ENCODE measurements around the gene GPR155. TPM values are rescaled to one million over a fixed set of nuclear protein-coding genes. Genes with fewer than 3 reads are reported as not detected.

Gene GPR155
- total and polyA plus RNA-seq, 2 donors (not counting 1 experiment from before 2014, with no cell fraction given), result 4.2 to 17.6 TPM

DNA sequence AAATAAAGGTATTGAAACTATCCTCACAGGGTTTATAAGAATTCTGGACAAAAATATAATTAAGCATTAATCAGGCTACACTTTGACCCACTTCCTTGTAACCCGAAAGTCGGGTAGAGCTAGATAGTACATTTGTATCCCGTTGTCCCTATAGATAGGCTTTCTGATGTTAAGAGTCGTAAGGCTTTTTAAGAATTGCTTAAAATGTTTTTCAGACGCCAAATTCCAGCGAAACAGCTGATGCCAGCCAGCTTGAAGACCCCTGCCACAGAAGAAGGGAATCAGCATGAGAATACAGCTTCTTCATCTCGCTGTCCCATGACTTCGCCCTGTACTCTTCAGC, 962 bp upstream of the GPR155 start:
- Mint-ChIP-seq H3K9me3 (ENCODE audit: insufficient read depth) (no peaks in the 10 kb centered on the region), H3K27me3 (no peaks in the 10 kb centered on the region), H3K27ac (no peak overlapping the region), H3K4me1 (peaks cover 47% of the 10 kb centered on the region), H3K4me3 (peak overlapping the region; percentile 98)
- peak overlapping the region in 1 of 2 donors; percentile 52 for H3K27ac ChIP-seq (ENCODE audit: low read length in 2 of 2)
- H3K79me2 ChIP-seq (ENCODE audit: control insufficient read depth, insufficient read depth, low read length), result peaks cover under 1% of the 10 kb centered on the region
- TF ChIP-seq CTCF (IDR thresholded peaks at IDR 0.05) (no peak), EZH2 (IDR thresholded peaks at IDR 0.05; ENCODE audit: borderline replicate concordance, insufficient read depth, low read depth, low read length, poor library complexity, severe bottlenecking) (no peak)
- H3K9ac ChIP-seq (ENCODE audit: low read length), result no peak overlapping the region
- H3K4me1 ChIP-seq (ENCODE audit: control insufficient read depth in 2 of 2, insufficient read depth in 2 of 2, low read length in 2 of 2), result peaks cover 21 to 32% of the 10 kb centered on the region in 2 donors
- POLR2A ChIA-PET, result no interaction called here
- H2AFZ ChIP-seq (ENCODE audit: insufficient read depth, low read depth, low read length, poor library complexity, severe bottlenecking), result peak overlapping the region; percentile 98
- no peak for ATAC-seq (ENCODE audit: low read depth)
- no peaks in the 10 kb centered on the region for H3K9me3 ChIP-seq (ENCODE audit: control extremely low read depth in 1 of 3, control insufficient read depth in 2 of 3, insufficient read depth in 1 of 3, low read length in 2 of 3)
- no peaks in the 10 kb centered on the region for H4K20me1 ChIP-seq (ENCODE audit: control insufficient read depth, insufficient read depth, low read length, poor library complexity, severe bottlenecking)
- no peak for DNase-seq
- H3K4me3 ChIP-seq (ENCODE audit: control extremely low read depth in 1 of 5, extremely low read depth in 1 of 5, insufficient read depth in 1 of 5, low read depth in 2 of 5, low read length in 4 of 5), result peak overlapping the region in 3 of 5 experiments; percentile 81 to 90 (median 88)
- H3K4me2 ChIP-seq (replicated peaks; ENCODE audit: low read depth, low read length, poor library complexity, severe bottlenecking), result peak overlapping the region; percentile 87
- H3K36me3 ChIP-seq (replicated peaks in 1 of 2; ENCODE audit: control extremely low read depth in 1 of 2, control insufficient read depth in 1 of 2, extremely low read depth in 1 of 2, insufficient read depth in 2 of 2, low read length in 1 of 2), result no peaks in the 10 kb centered on the region
- intact Hi-C loops (cut with micrococcal nuclease), result loop anchor here (1.0 to 10.0 kb wide), 3 partner anchors 93 to 1933 kb away; partner anchors contain the start of genes PDK1 and SCRN3
- 99% methylated on average over 7 of the region's 8 CpGs for WGBS (ENCODE audit: insufficient coverage)
- H3K27me3 ChIP-seq (replicated peaks in 1 of 4; ENCODE audit: control extremely low read depth in 1 of 4, control insufficient read depth in 3 of 4, insufficient read depth in 4 of 4, low read length in 3 of 4), result no peaks in the 10 kb centered on the region
- CTCF ChIA-PET, result interaction anchor here (0.7 to 6.0 kb wide), 5 partner anchors 26 to 113 kb away, joined by 3 to 53 read pairs (median 4); no protein-coding TSS in a partner anchor

DNA sequence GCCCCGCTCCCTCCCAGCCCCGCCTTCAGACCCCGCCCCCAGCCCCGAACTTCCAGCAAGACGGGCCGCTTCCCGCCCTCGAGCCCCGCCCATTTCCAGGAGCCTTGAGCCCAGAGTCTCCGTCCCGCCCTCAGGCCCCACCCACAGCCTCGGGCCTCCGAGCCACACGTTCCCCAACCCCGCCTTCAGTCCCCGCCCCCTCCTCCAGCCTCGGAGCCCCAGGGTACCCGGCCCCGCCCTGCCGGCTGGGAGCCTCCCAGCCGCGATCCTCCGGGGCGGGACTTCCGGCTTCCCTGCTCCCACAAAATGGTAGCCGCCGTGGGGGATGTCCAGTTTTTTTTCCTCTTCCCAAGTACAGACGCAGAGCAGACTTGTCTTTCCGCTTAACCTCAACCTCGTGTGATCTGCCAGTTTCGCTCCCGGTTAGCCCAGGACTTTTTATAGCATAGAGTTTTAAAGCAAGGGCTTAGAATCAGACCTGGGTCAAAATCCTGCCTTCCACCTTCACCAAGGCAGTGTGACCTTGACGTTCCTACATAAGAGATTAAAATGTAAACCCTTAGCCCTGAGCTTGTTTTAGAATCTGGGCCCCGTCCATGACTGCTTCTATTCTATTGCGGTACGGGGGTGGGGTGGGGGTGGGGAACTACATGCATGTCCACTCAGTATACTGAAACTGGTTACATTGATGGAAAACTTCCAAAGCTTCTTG, 435 bp upstream of the GPR155 start:
- peak; percentile 93 for ATAC-seq (ENCODE audit: low read depth)
- Histone ChIP-seq H3K4me1 (ENCODE audit: control insufficient read depth in 2 of 2, insufficient read depth in 2 of 2, low read length in 2 of 2) (peaks cover 17 to 27% of the 10 kb centered on the region in 2 donors), H3K27me3 (replicated peaks in 1 of 4; ENCODE audit: control extremely low read depth in 1 of 4, control insufficient read depth in 3 of 4, insufficient read depth in 4 of 4, low read length in 3 of 4) (no peaks in the 10 kb centered on the region), H3K9ac (ENCODE audit: low read length) (peak overlapping the region; percentile 91), H3K4me3 (ENCODE audit: control extremely low read depth in 1 of 5, extremely low read depth in 1 of 5, insufficient read depth in 1 of 5, low read depth in 2 of 5, low read length in 4 of 5) (peak overlapping the region; percentile 81 to 90 (median 87)), H3K36me3 (replicated peaks in 1 of 2; ENCODE audit: control extremely low read depth in 1 of 2, control insufficient read depth in 1 of 2, extremely low read depth in 1 of 2, insufficient read depth in 2 of 2, low read length in 1 of 2) (no peaks in the 10 kb centered on the region), H4K20me1 (ENCODE audit: control insufficient read depth, insufficient read depth, low read length, poor library complexity, severe bottlenecking) (no peaks in the 10 kb centered on the region), H2AFZ (ENCODE audit: insufficient read depth, low read depth, low read length, poor library complexity, severe bottlenecking) (peak overlapping the region; percentile 98), H3K27ac (ENCODE audit: low read length in 2 of 2) (peak overlapping the region; percentile 74 to 75), H3K4me2 (replicated peaks; ENCODE audit: low read depth, low read length, poor library complexity, severe bottlenecking) (peak overlapping the region; percentile 87), H3K79me2 (ENCODE audit: control insufficient read depth, insufficient read depth, low read length) (peaks cover 3% of the 10 kb centered on the region), H3K9me3 (ENCODE audit: control extremely low read depth in 1 of 3, control insufficient read depth in 2 of 3, insufficient read depth in 1 of 3, low read length in 2 of 3) (no peaks in the 10 kb centered on the region)
- TF ChIP-seq CTCF (IDR thresholded peaks at IDR 0.05) (no peak), EZH2 (IDR thresholded peaks at IDR 0.05; ENCODE audit: borderline replicate concordance, insufficient read depth, low read depth, low read length, poor library complexity, severe bottlenecking) (no peak)
- intact Hi-C loops (cut with micrococcal nuclease), result loop anchor here (1.0 to 10.0 kb wide), 3 partner anchors 92 to 1932 kb away; partner anchors contain the start of genes PDK1 and SCRN3
- Mint-ChIP-seq H3K4me3 (peak overlapping the region; percentile 98), H3K27ac (peak overlapping the region; percentile 88), H3K9me3 (ENCODE audit: insufficient read depth) (no peaks in the 10 kb centered on the region), H3K4me1 (peaks cover 44% of the 10 kb centered on the region), H3K27me3 (no peaks in the 10 kb centered on the region)
- ChIA-PET CTCF (interaction anchor here (0.6 to 6.0 kb wide), 7 partner anchors 8 to 114 kb away, joined by 3 to 53 read pairs (median 4); no protein-coding TSS in a partner anchor), POLR2A (interaction anchor here (0.5 to 1.4 kb wide), 3 partner anchors 63 to 109 kb away, joined by 3 to 6 read pairs (median 3); partner anchors contain the start of gene SCRN3)
- WGBS (ENCODE audit: insufficient coverage), result 7% methylated on average over 23 of the region's 36 CpGs
- DNase-seq, result peak; percentile 95

Data from B cell (primary cell).